Naive thymus-derived CD8-positive, alpha-beta T cell (primary cell): ENCODE data around the gene SLIT1. TPM values are rescaled to one million over a fixed set of nuclear protein-coding genes. Genes with fewer than 3 reads are reported as not detected.

ENCODE experiments used
- ATAC-seq, 2 donors: fragments of 150-1000 bp; cut with Tn5 transposase in 1 of 2; sonication (Bioruptor Pico), chemical (Tn5 transposase) in 1 of 2; 1 replicate in 1 of 2; 2 replicates in 1 of 2; pipeline ENCODE4 v1.10.0; 2021; ENCODE audit warnings: mild to moderate bottlenecking in 2 of 2, moderate library complexity in 2 of 2
- POLR2A ChIA-PET: fragments of 350-600 bp; sonication (Branson Sonifier 250); formaldehyde crosslinking; loops from one replicate; lab custom pipeline; 2021; ENCODE audit warnings: antibody characterized with exemption; lab: Charles Lee
- DNase-seq, 10 donors: peaks; one replicate each; pipeline versions ENCODE4 v3.0.0 to v3.0.0-alpha.2; 2020 to 2022
- H3K27ac Mint-ChIP-seq, 10 donors: one replicate each; pipeline ENCODE4 v1.8.0; 2020 to 2022; ENCODE audit warnings: mild to moderate bottlenecking in 10 of 10, mixed read lengths in 10 of 10, moderate library complexity in 4 of 10, inconsistent platforms in 1 of 10
- H3K27me3 Mint-ChIP-seq, 5 donors: one replicate each; pipeline ENCODE4 v1.8.0; 2021 to 2022; ENCODE audit warnings: mixed read lengths in 5 of 5
- H3K36me3 Mint-ChIP-seq, 3 donors: one replicate each; pipeline ENCODE4 v1.8.0; 2020 to 2022; ENCODE audit warnings: mixed read lengths in 3 of 3, mild to moderate bottlenecking in 2 of 3, inconsistent platforms in 1 of 3
- H3K4me1 Mint-ChIP-seq, 4 donors: one replicate each; pipeline ENCODE4 v1.8.0; 2021 to 2022; ENCODE audit warnings: mixed read lengths in 4 of 4
- H3K4me3 Mint-ChIP-seq, 10 donors: one replicate each; pipeline ENCODE4 v1.8.0; 2020 to 2022; ENCODE audit warnings: mild to moderate bottlenecking in 10 of 10, mixed read lengths in 10 of 10, moderate library complexity in 6 of 10, inconsistent platforms in 1 of 10
- H3K9me3 Mint-ChIP-seq, 9 donors: one replicate each; pipeline ENCODE4 v1.8.0; 2020 to 2022; ENCODE audit warnings: mixed read lengths in 9 of 9, mild to moderate bottlenecking in 3 of 9, inconsistent platforms in 1 of 9, moderate library complexity in 1 of 9
- polyA plus RNA-seq, 3 donors: library from polyadenylated mRNA; unstranded; fragments of 300-500 nt; fragmentation: Illumina TruSeq; gene quantifications; one replicate each; pipeline ENCODE4 v1.2.3, GENCODE V29; 2021
- total RNA-seq, 8 experiments: library from RNA in 2 of 8; stranded (reverse) in 2 of 8; gene quantifications; one replicate each; pipeline ENCODE4 v1.2.3 and lab custom pipeline; 2021 to 2026

SLIT1 gene
- total and polyA plus RNA-seq, 5 experiments from 2014 or later: 0.05 to 0.26 (median 0.11) TPM; not detected in 2

GRCh38 chr10:97031459-97031858 is 154.3 kb downstream of the SLIT1 start:
- H3K27me3 Mint-ChIP-seq: peaks cover 1 to 18% (median 7%) of the 10 kb centered on the region in 5 donors
- ATAC-seq (no peak), DNase-seq (no peak)
- H3K27ac Mint-ChIP-seq: no peak overlapping the region
- H3K4me3 Mint-ChIP-seq: no peak overlapping the region
- peaks cover 0 to 2% (median 0%) of the 10 kb centered on the region in 4 donors for H3K4me1 Mint-ChIP-seq
- H3K9me3 Mint-ChIP-seq: no peaks in the 10 kb centered on the region
- no peaks in the 10 kb centered on the region for H3K36me3 Mint-ChIP-seq
- POLR2A ChIA-PET: no interaction called here

- no peaks in the 10 kb centered on the region for H3K36me3 Mint-ChIP-seq
- POLR2A ChIA-PET: no interaction called here
- no peak overlapping the region for H3K27ac Mint-ChIP-seq
- DNase-seq (no peak), ATAC-seq (no peak)
- H3K9me3 Mint-ChIP-seq: no peaks in the 10 kb centered on the region
- H3K4me1 Mint-ChIP-seq: no peaks in the 10 kb centered on the region
- no peak overlapping the region for H3K4me3 Mint-ChIP-seq
- H3K27me3 Mint-ChIP-seq: peaks cover 1 to 12% (median 3%) of the 10 kb centered on the region in 5 donors
These were observed 154.9 kb downstream of the SLIT1 start for GRCh38 chr10:97030894-97031293.

- ATAC-seq (no peak), DNase-seq (no peak)
- H3K4me3 Mint-ChIP-seq: no peak overlapping the region
- H3K9me3 Mint-ChIP-seq: no peaks in the 10 kb centered on the region
- H3K36me3 Mint-ChIP-seq: no peaks in the 10 kb centered on the region
- no peaks in the 10 kb centered on the region for H3K4me1 Mint-ChIP-seq
- POLR2A ChIA-PET: no interaction called here
- peaks cover 0 to 1% (median 0%) of the 10 kb centered on the region in 5 donors for H3K27me3 Mint-ChIP-seq
- no peak overlapping the region for H3K27ac Mint-ChIP-seq
These were observed 156.5 kb downstream of the SLIT1 start for GRCh38 chr10:97029271-97029670.

GRCh38 chr10:97028832-97029178 is 157.0 kb downstream of the SLIT1 start:
- ATAC-seq (no peak), DNase-seq (no peak)
- POLR2A ChIA-PET: no interaction called here
- H3K4me3 Mint-ChIP-seq: no peak overlapping the region
- no peaks in the 10 kb centered on the region for H3K9me3 Mint-ChIP-seq
- H3K36me3 Mint-ChIP-seq: no peaks in the 10 kb centered on the region
- H3K4me1 Mint-ChIP-seq: no peaks in the 10 kb centered on the region
- H3K27me3 Mint-ChIP-seq: peaks cover 0 to 1% (median 0%) of the 10 kb centered on the region in 5 donors
- H3K27ac Mint-ChIP-seq: no peak overlapping the region

- DNase-seq: no peak
- POLR2A ChIA-PET: no interaction called here
- no peaks in the 10 kb centered on the region for H3K9me3 Mint-ChIP-seq
- H3K36me3 Mint-ChIP-seq: no peaks in the 10 kb centered on the region
- no peak overlapping the region for H3K4me3 Mint-ChIP-seq
- no peak overlapping the region for H3K27ac Mint-ChIP-seq
- no peak for ATAC-seq
- H3K4me1 Mint-ChIP-seq: no peaks in the 10 kb centered on the region
- peaks cover 0 to 1% (median 0%) of the 10 kb centered on the region in 5 donors for H3K27me3 Mint-ChIP-seq
These were observed 157.5 kb downstream of the SLIT1 start for GRCh38 chr10:97028126-97028831.

- Mint-ChIP-seq H3K9me3 (no peaks in the 10 kb centered on the region), H3K4me1 (no peaks in the 10 kb centered on the region), H3K36me3 (no peaks in the 10 kb centered on the region), H3K27ac (no peak overlapping the region), H3K27me3 (no peaks in the 10 kb centered on the region), H3K4me3 (no peak overlapping the region)
- peak in 7 of 10 donors; percentile 29 to 49 (median 39) for DNase-seq
- POLR2A ChIA-PET: no interaction called here
- ATAC-seq: peak; percentile 46 to 61
These were observed 160.0 kb downstream of the SLIT1 start for GRCh38 chr10:97025613-97026242.

- no peak overlapping the region for H3K27ac Mint-ChIP-seq
- POLR2A ChIA-PET: no interaction called here
- ATAC-seq (no peak), DNase-seq (no peak)
- H3K36me3 Mint-ChIP-seq: no peaks in the 10 kb centered on the region
- no peaks in the 10 kb centered on the region for H3K27me3 Mint-ChIP-seq
- no peaks in the 10 kb centered on the region for H3K9me3 Mint-ChIP-seq
- no peaks in the 10 kb centered on the region for H3K4me1 Mint-ChIP-seq
- no peak overlapping the region for H3K4me3 Mint-ChIP-seq
These were observed 161.3 kb downstream of the SLIT1 start for GRCh38 chr10:97024168-97025073.

GRCh38 chr10:97023401-97024167 is 162.2 kb downstream of the SLIT1 start:
- Mint-ChIP-seq H3K27me3 (no peaks in the 10 kb centered on the region), H3K36me3 (no peaks in the 10 kb centered on the region), H3K4me3 (no peak overlapping the region), H3K27ac (no peak overlapping the region), H3K4me1 (no peaks in the 10 kb centered on the region), H3K9me3 (no peaks in the 10 kb centered on the region)
- DNase-seq (no peak), ATAC-seq (no peak)
- POLR2A ChIA-PET: no interaction called here

GRCh38 chr10:97022616-97023015 is 163.1 kb downstream of the SLIT1 start:
- H3K27me3 Mint-ChIP-seq: no peaks in the 10 kb centered on the region
- POLR2A ChIA-PET: no interaction called here
- no peaks in the 10 kb centered on the region for H3K4me1 Mint-ChIP-seq
- no peak overlapping the region for H3K27ac Mint-ChIP-seq
- H3K4me3 Mint-ChIP-seq: no peak overlapping the region
- DNase-seq (no peak), ATAC-seq (no peak)
- no peaks in the 10 kb centered on the region for H3K36me3 Mint-ChIP-seq
- no peaks in the 10 kb centered on the region for H3K9me3 Mint-ChIP-seq

- Mint-ChIP-seq H3K9me3 (no peaks in the 10 kb centered on the region), H3K36me3 (no peaks in the 10 kb centered on the region), H3K4me3 (no peak overlapping the region), H3K4me1 (peaks cover 4 to 12% (median 10%) of the 10 kb centered on the region in 4 donors), H3K27ac (no peak overlapping the region), H3K27me3 (no peaks in the 10 kb centered on the region)
- DNase-seq (no peak), ATAC-seq (no peak)
- POLR2A ChIA-PET: no interaction called here
These were observed 165.0 kb downstream of the SLIT1 start for GRCh38 chr10:97020452-97021400.

- POLR2A ChIA-PET: no interaction called here
- H3K27me3 Mint-ChIP-seq: no peaks in the 10 kb centered on the region
- H3K36me3 Mint-ChIP-seq: no peaks in the 10 kb centered on the region
- peaks cover 6 to 14% (median 10%) of the 10 kb centered on the region in 4 donors for H3K4me1 Mint-ChIP-seq
- no peaks in the 10 kb centered on the region for H3K9me3 Mint-ChIP-seq
- no peak overlapping the region for H3K27ac Mint-ChIP-seq
- no peak overlapping the region for H3K4me3 Mint-ChIP-seq
- ATAC-seq (no peak), DNase-seq (no peak)
These were observed 166.4 kb downstream of the SLIT1 start for GRCh38 chr10:97019213-97019844.
